SK-MEL-5 (cell line): ENCODE data around the gene EPHA2. TPM values are rescaled to one million over a fixed set of nuclear protein-coding genes. Genes with fewer than 3 reads are reported as not detected.
"Not testable (repeated sequence)": the region's sequence is repeated elsewhere in the genome, so short reads cannot be mapped to it uniquely, and the experiment has no call there.

Experiments
- DNase-seq: peaks from one replicate; pipeline ENCODE4 v3.0.0-alpha.2; 2016; ENCODE audit warnings: low read depth, low spot score
- in situ Hi-C: cut with HindIII; loops from 2 replicates; pipeline ENCODE4 v1.10.0; 2016; ENCODE audit warnings: low sequenced_read_pairs, high pct_unique_total_duplicates, low pct_unique_long_range_greater_than_20kb
- total RNA-seq: library from RNA; depleted of rRNA; stranded (reverse); fragments of >200 nt; shearing (Covaris generic); gene quantifications from 2 replicates; pipeline ENCODE4 v1.2.3, GENCODE V29; 2014

EPHA2 gene
- total RNA-seq, 1 experiment from 2014 or later: 2.5 TPM

GRCh38 chr1:16117369-16117768 is 38.5 kb downstream of the EPHA2 start:
- DNase-seq: no peak
- in situ Hi-C loops: no loop called here

- in situ Hi-C loops: no loop called here
- DNase-seq: no peak
These were observed 39.2 kb downstream of the EPHA2 start for GRCh38 chr1:16116625-16117024.

- in situ Hi-C loops: no loop called here
- no peak for DNase-seq
These were observed 39.9 kb downstream of the EPHA2 start for GRCh38 chr1:16116002-16116401.

GRCh38 chr1:16115468-16115983 is 40.3 kb downstream of the EPHA2 start:
- no peak for DNase-seq
- in situ Hi-C loops: no loop called here

- DNase-seq: no peak
- in situ Hi-C loops: no loop called here
These were observed 41.1 kb downstream of the EPHA2 start for GRCh38 chr1:16114527-16115467.

GRCh38 chr1:16112596-16113555 is 43.0 kb downstream of the EPHA2 start:
- DNase-seq: no peak
- in situ Hi-C loops: no loop called here

- no peak for DNase-seq
- in situ Hi-C loops: no loop called here
These were observed 43.9 kb downstream of the EPHA2 start for GRCh38 chr1:16111771-16112595.

GRCh38 chr1:16110884-16111283 is 45.0 kb downstream of the EPHA2 start:
- in situ Hi-C loops: no loop called here
- no peak for DNase-seq

- in situ Hi-C loops: no loop called here
- no peak for DNase-seq
These were observed 45.4 kb downstream of the EPHA2 start for GRCh38 chr1:16110456-16110855.

GRCh38 chr1:16109571-16109970 is 46.3 kb downstream of the EPHA2 start:
- in situ Hi-C loops: no loop called here
- DNase-seq: no peak

GRCh38 chr1:16107039-16107438 is 48.8 kb downstream of the EPHA2 start:
- DNase-seq, in situ Hi-C loops: not testable (repeated sequence)

GRCh38 chr1:16101623-16102022 is 54.2 kb downstream of the EPHA2 start:
- no peak for DNase-seq
- in situ Hi-C loops: no loop called here

- in situ Hi-C loops: no loop called here
These were observed 56.5 kb downstream of the EPHA2 start for GRCh38 chr1:16099412-16099811.

GRCh38 chr1:16095447-16095846 is 60.4 kb downstream of the EPHA2 start:
- no peak for DNase-seq
- in situ Hi-C loops: no loop called here

More at GRCh38 chr1:16099412-16099811, 56.5 kb downstream of the EPHA2 start:
- no peak for DNase-seq

- in situ Hi-C loops: no loop called here
- no peak for DNase-seq
These were observed 61.3 kb downstream of the EPHA2 start for GRCh38 chr1:16094453-16095158.

GRCh38 chr1:16093611-16094010 is 62.3 kb downstream of the EPHA2 start:
- no peak for DNase-seq
- in situ Hi-C loops: no loop called here
